Calu3 (cell line): ENCODE results near the gene THAP2. TPM values are rescaled to one million over a fixed set of nuclear protein-coding genes. Genes with fewer than 3 reads are reported as not detected.
A peak's percentile ranks its signal among the peaks of the same experiment; 100 is the strongest.

Source experiments
- BruUV-seq: library from RNA; stranded (reverse); fragments of 400-500 nt; replicated peaks from 2 replicates; lab custom pipeline; 2021; lab: Mats Ljungman, UMichigan
- CTCF ChIA-PET: fragments of 300-600 bp; sonication (Branson Sonifier 250); formaldehyde crosslinking; loops from one replicate; lab custom pipeline; 2022; ENCODE audit warnings: antibody characterized with exemption; lab: Charles Lee
- DNase-seq: peaks from one replicate; pipeline ENCODE4 v3.0.0; 2022
- H3K27ac Mint-ChIP-seq: one replicate; pipeline ENCODE4 v1.8.0; 2022; ENCODE audit warnings: mixed read lengths; ENCODE audit not compliant: unreplicated experiment
- H3K27me3 Mint-ChIP-seq: one replicate; pipeline ENCODE4 v1.8.0; 2022; ENCODE audit warnings: mixed read lengths; ENCODE audit not compliant: unreplicated experiment
- H3K36me3 Mint-ChIP-seq: one replicate; pipeline ENCODE4 v1.8.0; 2022; ENCODE audit warnings: mild to moderate bottlenecking, moderate library complexity, mixed read lengths; ENCODE audit not compliant: insufficient read depth, unreplicated experiment
- H3K4me1 Mint-ChIP-seq: one replicate; pipeline ENCODE4 v1.8.0; 2022; ENCODE audit warnings: mild to moderate bottlenecking, low read depth, mixed read lengths; ENCODE audit not compliant: unreplicated experiment
- H3K4me3 Mint-ChIP-seq: one replicate; pipeline ENCODE4 v1.8.0; 2022; ENCODE audit warnings: mild to moderate bottlenecking, low read depth, moderate library complexity, mixed read lengths; ENCODE audit not compliant: unreplicated experiment
- H3K9me3 Mint-ChIP-seq: one replicate; pipeline ENCODE4 v1.8.0; 2022; ENCODE audit warnings: low read depth, mixed read lengths; ENCODE audit not compliant: unreplicated experiment
- intact Hi-C: fragments of 100-400 bp; cut with micrococcal nuclease; formaldehyde crosslinking; loops from one replicate; pipeline ENCODE4 v1.10.0; 2022; ENCODE audit not compliant: unreplicated experiment
- total RNA-seq: library from RNA; stranded (reverse); gene quantifications from 2 replicates; pipeline ENCODE4 v1.2.3, GENCODE V29; 2022
- TF ChIP-seq, protein P1 (sequence below): fragments of 200-600 bp; IDR thresholded peaks from one replicate; pipeline ENCODE4 v1.8.0; 2022; ENCODE audit warnings: antibody characterized with exemption; ENCODE audit not compliant: unreplicated experiment

Gene THAP2
- total RNA-seq, 1 experiment from 2014 or later: 9.6 TPM

DNA sequence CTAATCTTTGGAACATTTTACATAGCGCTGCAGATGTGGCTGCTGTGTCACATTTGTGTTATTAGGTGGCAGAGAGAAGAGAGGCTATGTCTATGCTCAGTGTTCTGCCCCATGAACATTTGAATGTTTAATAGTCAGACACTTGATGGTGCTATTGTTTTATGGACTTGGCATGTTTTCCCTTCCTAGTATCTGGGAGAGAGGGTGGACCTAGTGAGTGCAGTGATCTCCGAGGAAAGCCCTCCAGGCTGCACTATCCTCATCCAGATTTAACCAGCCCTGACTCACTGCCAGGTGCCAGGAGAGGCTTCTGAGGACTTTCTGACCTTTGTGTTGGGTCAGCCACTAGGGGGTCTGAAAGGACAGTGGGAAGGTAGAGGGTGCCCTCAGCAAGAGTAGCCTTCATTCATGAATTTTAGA is 24.8 kb upstream of the THAP2 start:
- no peaks in the 10 kb centered on the region for H3K4me1 Mint-ChIP-seq
- no TSS peak for BruUV-seq
- peaks cover 66% of the 10 kb centered on the region for H3K36me3 Mint-ChIP-seq
- TF ChIP-seq, protein P1, sequence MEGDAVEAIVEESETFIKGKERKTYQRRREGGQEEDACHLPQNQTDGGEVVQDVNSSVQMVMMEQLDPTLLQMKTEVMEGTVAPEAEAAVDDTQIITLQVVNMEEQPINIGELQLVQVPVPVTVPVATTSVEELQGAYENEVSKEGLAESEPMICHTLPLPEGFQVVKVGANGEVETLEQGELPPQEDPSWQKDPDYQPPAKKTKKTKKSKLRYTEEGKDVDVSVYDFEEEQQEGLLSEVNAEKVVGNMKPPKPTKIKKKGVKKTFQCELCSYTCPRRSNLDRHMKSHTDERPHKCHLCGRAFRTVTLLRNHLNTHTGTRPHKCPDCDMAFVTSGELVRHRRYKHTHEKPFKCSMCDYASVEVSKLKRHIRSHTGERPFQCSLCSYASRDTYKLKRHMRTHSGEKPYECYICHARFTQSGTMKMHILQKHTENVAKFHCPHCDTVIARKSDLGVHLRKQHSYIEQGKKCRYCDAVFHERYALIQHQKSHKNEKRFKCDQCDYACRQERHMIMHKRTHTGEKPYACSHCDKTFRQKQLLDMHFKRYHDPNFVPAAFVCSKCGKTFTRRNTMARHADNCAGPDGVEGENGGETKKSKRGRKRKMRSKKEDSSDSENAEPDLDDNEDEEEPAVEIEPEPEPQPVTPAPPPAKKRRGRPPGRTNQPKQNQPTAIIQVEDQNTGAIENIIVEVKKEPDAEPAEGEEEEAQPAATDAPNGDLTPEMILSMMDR: peak; percentile 11
- H3K9me3 Mint-ChIP-seq: no peaks in the 10 kb centered on the region
- no peak for DNase-seq
- H3K27me3 Mint-ChIP-seq: no peaks in the 10 kb centered on the region
- no peak overlapping the region for H3K4me3 Mint-ChIP-seq
- no peak overlapping the region for H3K27ac Mint-ChIP-seq
- CTCF ChIA-PET: no interaction called here
- intact Hi-C loops: loop anchor here (2.0 kb wide), 1 partner anchor 107 kb away; no protein-coding TSS in a partner anchor

DNA sequence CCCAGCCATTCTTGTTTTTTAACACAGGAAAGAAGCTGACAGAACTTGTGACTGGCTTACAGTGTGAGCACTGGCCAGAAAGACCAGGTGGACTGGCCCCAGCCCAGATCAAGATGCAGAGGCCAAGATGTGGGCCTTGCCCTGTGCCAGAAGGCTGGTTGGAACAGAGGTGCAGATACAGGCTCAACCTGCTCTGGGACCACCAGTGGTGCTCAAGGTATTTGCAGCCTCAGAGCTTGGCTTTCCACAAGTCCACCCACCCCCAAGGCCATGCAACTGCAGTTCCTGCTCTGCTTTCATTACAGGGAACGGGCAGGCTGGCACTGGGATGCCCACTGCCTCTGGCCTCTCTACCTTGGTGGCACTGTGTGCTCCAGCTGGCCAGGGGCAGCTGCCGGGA is 23.8 kb upstream of the THAP2 start:
- Mint-ChIP-seq H3K36me3 (peaks cover 63% of the 10 kb centered on the region), H3K27me3 (no peaks in the 10 kb centered on the region), H3K4me3 (no peak overlapping the region), H3K27ac (no peak overlapping the region), H3K4me1 (no peaks in the 10 kb centered on the region), H3K9me3 (no peaks in the 10 kb centered on the region)
- CTCF ChIA-PET: no interaction called here
- intact Hi-C loops: no loop called here
- BruUV-seq: no TSS peak
- TF ChIP-seq, protein P1: no peak
- DNase-seq: no peak

DNA sequence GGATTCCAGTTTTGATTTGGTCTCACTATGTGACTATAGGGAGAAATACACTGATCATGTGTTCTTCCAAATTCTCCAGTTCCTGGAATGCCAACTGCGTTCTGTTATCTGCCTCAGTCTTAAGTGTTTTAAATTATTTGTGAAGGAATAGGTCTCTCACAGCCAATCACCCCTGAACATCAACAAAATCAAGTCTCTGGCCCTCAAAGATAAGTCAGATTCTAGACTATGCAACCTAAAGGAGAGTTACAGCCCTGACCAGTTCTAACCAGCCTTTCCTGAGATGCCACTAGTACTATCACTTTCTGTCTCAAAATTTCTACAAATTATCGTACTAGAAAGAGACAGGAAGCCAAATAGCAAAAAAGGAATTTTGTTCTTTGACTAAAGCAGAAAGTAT is 22.7 kb upstream of the THAP2 start:
- no peak overlapping the region for H3K27ac Mint-ChIP-seq
- no TSS peak for BruUV-seq
- intact Hi-C loops: no loop called here
- H3K27me3 Mint-ChIP-seq: no peaks in the 10 kb centered on the region
- H3K4me1 Mint-ChIP-seq: no peaks in the 10 kb centered on the region
- no peaks in the 10 kb centered on the region for H3K9me3 Mint-ChIP-seq
- TF ChIP-seq, protein P1: no peak
- H3K36me3 Mint-ChIP-seq: peaks cover 57% of the 10 kb centered on the region
- DNase-seq: no peak
- H3K4me3 Mint-ChIP-seq: no peak overlapping the region
- CTCF ChIA-PET: no interaction called here

DNA sequence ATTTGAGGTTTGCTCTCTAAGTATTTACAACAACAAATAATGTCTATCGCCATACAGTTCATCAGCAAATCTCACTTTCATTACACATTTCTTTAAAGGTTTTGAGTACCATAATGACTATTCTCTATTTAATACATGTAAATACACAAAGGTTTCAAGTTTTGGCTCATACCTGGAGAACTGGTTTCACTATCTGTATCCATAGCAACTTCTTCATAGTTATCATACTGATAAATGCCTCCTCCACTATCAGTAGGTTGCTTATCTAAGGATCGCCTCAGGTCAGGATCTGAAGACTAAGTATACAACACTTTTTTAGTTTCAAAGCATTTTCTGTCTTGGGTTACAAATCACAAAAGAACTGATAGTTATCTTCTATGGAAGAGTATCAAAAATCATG is 21.8 kb upstream of the THAP2 start:
- intact Hi-C loops: no loop called here
- Mint-ChIP-seq H3K9me3 (no peaks in the 10 kb centered on the region), H3K4me3 (no peak overlapping the region), H3K36me3 (peaks cover 59% of the 10 kb centered on the region), H3K4me1 (no peaks in the 10 kb centered on the region), H3K27ac (no peak overlapping the region), H3K27me3 (no peaks in the 10 kb centered on the region)
- CTCF ChIA-PET: no interaction called here
- no peak for DNase-seq
- BruUV-seq: no TSS peak
- TF ChIP-seq, protein P1: no peak
